WTC11 (cell line): Measurements from ENCODE around the gene RBM38. TPM values are rescaled to one million over a fixed set of nuclear protein-coding genes. Genes with fewer than 3 reads are reported as not detected.

ENCODE experiments used
- ATAC-seq: fragments of 200-7000 bp; cut with Tn5 transposase; 2 replicates; pipeline ENCODE4 v1.10.0; 2021; ENCODE audit warnings: mild to moderate bottlenecking, moderate library complexity
- CTCF ChIA-PET: fragments of 300-600 bp; sonication (Branson Sonifier 250); formaldehyde crosslinking; loops from one replicate; lab custom pipeline; 2021; ENCODE audit warnings: antibody characterized with exemption; lab: Charles Lee
- POLR2A ChIA-PET: fragments of 350-600 bp; sonication (Branson Sonifier 250); formaldehyde crosslinking; loops from one replicate; lab custom pipeline; 2021; ENCODE audit warnings: antibody characterized with exemption; lab: Charles Lee
- DNase-seq: peaks from one replicate; pipeline ENCODE4 v3.0.0; 2021; ENCODE audit warnings: low spot score
- H3K27ac Mint-ChIP-seq: 2 replicates; pipeline ENCODE4 v1.8.0; 2021; ENCODE audit warnings: mixed read lengths
- H3K27me3 Mint-ChIP-seq: 2 replicates; pipeline ENCODE4 v1.8.0; 2021; ENCODE audit warnings: low read depth, mild to moderate bottlenecking, moderate library complexity, mixed read lengths
- H3K36me3 Mint-ChIP-seq: 2 replicates; pipeline ENCODE4 v1.8.0; 2021; ENCODE audit warnings: mixed read lengths
- H3K4me1 Mint-ChIP-seq: 2 replicates; pipeline ENCODE4 v1.8.0; 2022; ENCODE audit warnings: mixed read lengths
- H3K4me3 Mint-ChIP-seq: 2 replicates; pipeline ENCODE4 v1.8.0; 2021; ENCODE audit warnings: mild to moderate bottlenecking, moderate library complexity, mixed read lengths
- H3K9me3 Mint-ChIP-seq: 2 replicates; pipeline ENCODE4 v1.8.0; 2021; ENCODE audit warnings: mixed read lengths
- CBFB ChIP-seq: sonication (generic); formaldehyde crosslinking; IDR thresholded peaks from 2 replicates; pipeline ENCODE4 v1.8.1; 2022; ENCODE audit warnings: mild to moderate bottlenecking, low read depth, missing genetic modification reagents
- E2F1 ChIP-seq: sonication (generic); formaldehyde crosslinking; IDR thresholded peaks from 2 replicates; pipeline ENCODE4 v1.8.0; 2022; ENCODE audit warnings: mild to moderate bottlenecking, missing genetic modification reagents
- ESRRA ChIP-seq: sonication (generic); formaldehyde crosslinking; IDR thresholded peaks from 2 replicates; pipeline ENCODE4 v1.8.1; 2022; ENCODE audit warnings: mild to moderate bottlenecking, missing genetic modification reagents, borderline replicate concordance
- GRHL2 ChIP-seq: fragments of 250-450 bp; sonication (Bioruptor Pico); IDR thresholded peaks from 2 replicates; pipeline ENCODE4 v1.8.0; 2022; ENCODE audit warnings: mild to moderate bottlenecking, moderate library complexity; ENCODE audit not compliant: insufficient replicate concordance, severe bottlenecking
- MXD4 ChIP-seq: fragments of 250-450 bp; sonication (Bioruptor Pico); IDR thresholded peaks from 2 replicates; pipeline ENCODE4 v1.8.0; 2021; ENCODE audit warnings: mild to moderate bottlenecking, moderate library complexity, borderline replicate concordance
- RELA ChIP-seq: sonication (generic); formaldehyde crosslinking; IDR thresholded peaks from 2 replicates; pipeline ENCODE4 v1.8.1; 2022; ENCODE audit warnings: missing genetic modification reagents, mild to moderate bottlenecking, borderline replicate concordance
- RORB ChIP-seq: fragments of 250-450 bp; sonication (Bioruptor Pico); IDR thresholded peaks from 2 replicates; pipeline ENCODE4 v1.9.0; 2021; ENCODE audit warnings: mild to moderate bottlenecking
- SMAD4 ChIP-seq: sonication (generic); formaldehyde crosslinking; IDR thresholded peaks from 2 replicates; pipeline ENCODE4 v1.8.0; 2022; ENCODE audit warnings: mild to moderate bottlenecking, missing genetic modification reagents
- SP1 ChIP-seq: sonication (generic); formaldehyde crosslinking; conservative IDR thresholded peaks from 2 replicates; pipeline ENCODE4 v1.8.1; 2022; ENCODE audit warnings: missing genetic modification reagents
- ZBTB43 ChIP-seq: sonication (generic); formaldehyde crosslinking; IDR thresholded peaks from 2 replicates; pipeline ENCODE4 v1.8.1; 2023; ENCODE audit warnings: mild to moderate bottlenecking, missing genetic modification reagents
- ZNF532 ChIP-seq: fragments of 250-450 bp; sonication (Bioruptor Pico); IDR thresholded peaks from 2 replicates; pipeline ENCODE4 v1.9.0; 2021; ENCODE audit warnings: mild to moderate bottlenecking, borderline replicate concordance
- total RNA-seq: library from RNA; stranded (reverse); gene quantifications from 3 replicates; pipeline ENCODE4 v1.2.3, GENCODE V29; 2021

RBM38 gene
- total RNA-seq, 1 experiment from 2014 or later: 69.0 TPM

GRCh38 chr20:57387945-57388371, 3.2 kb upstream of the RBM38 start (continued):
- TF ChIP-seq ZNF532 (CRISPR knock-in tag): no peak
- TF ChIP-seq, all 79 proteins: peak for 0

- peak; percentile 78 for DNase-seq
- POLR2A ChIA-PET: interaction anchor here (0.7 kb wide), 1 partner anchor 32 kb away, joined by 6 read pairs; no protein-coding TSS in a partner anchor
- H3K4me3 Mint-ChIP-seq: peak overlapping the region; percentile 75
- no peak for TF ChIP-seq ZBTB43 (CRISPR knock-in tag)
- TF ChIP-seq GRHL2 (CRISPR knock-in tag): no peak
- no peak for TF ChIP-seq MXD4 (CRISPR knock-in tag)
- TF ChIP-seq SMAD4 (CRISPR knock-in tag): no peak
- TF ChIP-seq SP1 (CRISPR knock-in tag): peak; percentile 49; the same call in 1 of the 2 replicates
- no peak for TF ChIP-seq E2F1 (CRISPR knock-in tag)
- TF ChIP-seq CBFB (CRISPR knock-in tag): no peak
- TF ChIP-seq, all 79 proteins: peak for 1
- H3K4me1 Mint-ChIP-seq: peaks cover 28% of the 10 kb centered on the region
- CTCF ChIA-PET: interaction anchor here (0.7 to 3.6 kb wide), 12 partner anchors 19 to 670 kb away, joined by 3 to 16 read pairs (median 4); no protein-coding TSS in a partner anchor
- ATAC-seq: peak; percentile 57
- H3K9me3 Mint-ChIP-seq: no peaks in the 10 kb centered on the region
- peak overlapping the region; percentile 49; the same call in 1 of the 2 replicates for H3K27ac Mint-ChIP-seq
- no peaks in the 10 kb centered on the region for H3K27me3 Mint-ChIP-seq
- H3K36me3 Mint-ChIP-seq: peaks cover 16% of the 10 kb centered on the region
Measured at GRCh38 chr20:57388953-57389694, 2.1 kb upstream of the RBM38 start.

- Mint-ChIP-seq H3K36me3 (peaks cover 16% of the 10 kb centered on the region), H3K4me3 (peak overlapping the region; percentile 75), H3K27ac (no peak overlapping the region; the same call in 1 of the 2 replicates), H3K9me3 (no peaks in the 10 kb centered on the region), H3K4me1 (peaks cover 31% of the 10 kb centered on the region), H3K27me3 (no peaks in the 10 kb centered on the region)
- TF ChIP-seq RELA (CRISPR knock-in tag) (peak; percentile 45; the same call in 1 of the 2 replicates), RORB (CRISPR knock-in tag) (no peak), ESRRA (CRISPR knock-in tag) (0 out of 2 replicates have a peak, but pooled peaks have one; percentile 8)
- ATAC-seq (peak; percentile 17), DNase-seq (peak; percentile 54)
- ChIA-PET CTCF (interaction anchor here (0.9 to 3.6 kb wide), 12 partner anchors 8 to 669 kb away, joined by 3 to 16 read pairs (median 5); no protein-coding TSS in a partner anchor), POLR2A (interaction anchor here (1.1 to 1.6 kb wide), 2 partner anchors 41 to 46 kb away, joined by 4 to 6 read pairs; no protein-coding TSS in a partner anchor)
Measured at GRCh38 chr20:57389695-57390603, 1.2 kb upstream of the RBM38 start.
